ENCODE results near the gene DDX27.

Gene DDX27

GRCh38 chr20:49278818-49279676 lies 59.8 kb downstream of the DDX27 start:
- DNase-seq (ENCODE audit: low spot score), result peak; percentile 19

GRCh38 chr20:49279677-49280462 lies 60.7 kb downstream of the DDX27 start:
- no peak for DNase-seq (ENCODE audit: low spot score)

GRCh38 chr20:49280463-49281058 lies 61.3 kb downstream of the DDX27 start:
- DNase-seq (ENCODE audit: low spot score), result no peak

- no peak for DNase-seq (ENCODE audit: low spot score)
These were observed 62.1 kb downstream of the DDX27 start for GRCh38 chr20:49281059-49281912.

GRCh38 chr20:49281913-49282467 lies 62.8 kb downstream of the DDX27 start:
- DNase-seq (ENCODE audit: low spot score), result no peak

- no peak for DNase-seq (ENCODE audit: low spot score)
These were observed 63.5 kb downstream of the DDX27 start for GRCh38 chr20:49282584-49283171.

GRCh38 chr20:49283176-49283702 lies 64.0 kb downstream of the DDX27 start:
- DNase-seq (ENCODE audit: low spot score), result no peak

- no peak for DNase-seq (ENCODE audit: low spot score)
These were observed 64.7 kb downstream of the DDX27 start for GRCh38 chr20:49283703-49284625.

GRCh38 chr20:49284818-49285217 lies 65.6 kb downstream of the DDX27 start:
- no peak for DNase-seq (ENCODE audit: low spot score)

GRCh38 chr20:49285233-49285668 lies 66.0 kb downstream of the DDX27 start:
- no peak for DNase-seq (ENCODE audit: low spot score)

- DNase-seq (ENCODE audit: low spot score), result no peak
These were observed 66.7 kb downstream of the DDX27 start for GRCh38 chr20:49285813-49286494.

GRCh38 chr20:49286689-49287551 lies 67.7 kb downstream of the DDX27 start:
- DNase-seq (ENCODE audit: low spot score), result no peak

GRCh38 chr20:49287555-49288249 lies 68.5 kb downstream of the DDX27 start:
- DNase-seq (ENCODE audit: low spot score), result peak; percentile 53

- no peak for DNase-seq (ENCODE audit: low spot score)
These were observed 69.1 kb downstream of the DDX27 start for GRCh38 chr20:49288250-49288751.

GRCh38 chr20:49288784-49289696 lies 69.8 kb downstream of the DDX27 start:
- no peak for DNase-seq (ENCODE audit: low spot score)

- DNase-seq (ENCODE audit: low spot score), result no peak
These were observed 71.5 kb downstream of the DDX27 start for GRCh38 chr20:49290608-49291191.
